Activated T-cell treated with anti-CD3 and anti-CD28 coated beads for 1 hour (primary cell): Measurements from ENCODE around the gene NLRP1.

Source experiments
- DNase-seq: peaks from one replicate; pipeline ENCODE4 v3.0.0-alpha.2; 2020; ENCODE audit warnings: low read depth

The NLRP1 gene

DNA sequence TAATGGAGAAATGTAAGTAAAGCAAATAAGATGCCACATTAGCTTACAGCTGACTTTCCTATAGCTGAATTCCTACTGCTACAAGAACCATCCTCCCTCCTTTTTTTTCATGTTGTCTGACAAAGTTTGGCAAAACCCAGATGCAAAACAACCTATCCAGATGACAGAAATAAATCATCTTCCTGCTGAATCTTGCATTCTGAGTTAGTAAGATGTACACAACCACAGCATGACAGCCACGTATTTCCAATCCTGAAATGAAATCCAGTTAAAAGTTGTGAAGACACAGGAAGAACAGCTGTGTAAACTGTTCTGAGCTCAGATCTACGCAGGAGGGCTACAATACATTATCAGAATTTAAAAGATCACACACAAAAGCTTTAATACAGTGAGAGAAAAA lies 110.4 kb downstream of the NLRP1 start:
- no peak for DNase-seq

DNA sequence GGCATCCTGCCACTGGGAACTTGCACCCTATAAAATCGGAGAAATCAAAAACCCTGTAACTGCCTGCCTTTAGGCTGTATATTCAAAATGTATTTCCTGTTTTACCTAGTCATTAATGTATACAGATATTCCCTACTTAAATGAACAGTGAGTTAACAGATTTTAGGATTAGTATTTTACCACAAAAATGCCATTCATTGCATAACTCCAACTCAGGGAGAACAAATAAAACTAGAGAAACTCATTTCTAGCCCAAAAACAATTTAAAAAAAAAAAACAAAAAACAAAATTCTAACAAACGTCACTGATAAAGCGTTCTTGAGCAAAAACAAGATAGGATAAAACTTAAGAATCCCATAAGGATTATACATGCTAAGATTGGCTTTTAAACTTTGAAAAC lies 111.8 kb downstream of the NLRP1 start:
- DNase-seq = no peak

DNA sequence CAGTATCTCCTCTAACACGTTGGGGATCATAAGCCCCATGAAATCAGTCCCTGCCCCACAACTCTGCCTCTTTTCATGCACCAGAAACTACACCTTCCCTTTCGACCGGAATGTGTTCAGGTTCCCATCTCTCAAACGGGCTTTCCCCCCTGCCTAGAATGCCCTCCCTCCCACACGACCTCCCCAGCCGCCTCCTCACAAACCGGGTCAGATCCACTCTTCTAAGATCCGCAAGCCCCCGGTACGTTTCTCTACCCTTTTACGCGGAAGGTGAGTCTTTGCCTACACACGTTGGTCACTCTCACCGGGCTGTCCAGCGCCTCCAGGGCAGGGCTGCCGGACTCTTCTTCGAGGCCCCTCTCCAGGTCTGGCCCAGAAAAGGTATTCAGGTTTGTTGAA lies 116.2 kb downstream of the NLRP1 start:
- DNase-seq = no peak

DNA sequence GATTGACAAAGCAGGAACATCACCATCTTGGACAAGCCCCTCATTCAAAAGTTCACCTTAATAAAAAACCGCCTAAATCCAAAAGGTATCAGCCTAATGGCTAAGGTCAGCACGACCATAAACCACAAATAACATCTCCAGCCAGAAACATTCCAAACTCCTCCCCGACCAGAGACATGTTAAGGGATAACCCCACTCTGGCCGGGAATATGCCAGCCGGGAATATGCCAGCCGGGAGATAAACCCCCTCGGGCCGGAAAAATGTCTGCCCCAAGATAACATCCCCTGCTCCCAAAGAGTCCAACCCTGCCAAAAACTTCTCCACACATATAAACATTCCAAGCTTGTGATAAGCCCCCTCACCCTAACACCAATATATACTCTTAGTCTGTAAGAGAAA lies 116.9 kb downstream of the NLRP1 start:
- DNase-seq = no peak

DNA sequence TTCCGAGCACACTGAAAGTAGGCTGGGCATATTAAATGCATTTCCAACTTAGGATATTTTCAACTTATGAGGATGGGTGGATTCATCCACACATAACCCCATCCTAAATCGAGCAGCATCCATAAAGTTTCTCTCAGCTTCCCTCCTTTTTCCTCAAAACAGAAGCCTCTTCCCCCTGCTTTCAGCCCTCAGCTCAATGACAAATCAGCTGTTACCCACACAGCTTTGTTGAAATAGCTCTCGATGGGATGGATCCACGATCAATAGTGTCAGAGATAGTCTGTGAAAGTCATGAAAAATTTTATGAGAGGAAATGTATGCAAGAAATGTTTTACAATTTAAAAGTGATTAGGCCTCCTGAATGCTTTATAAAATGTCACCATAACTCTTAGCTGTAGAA lies 118.0 kb downstream of the NLRP1 start:
- DNase-seq = no peak

DNA sequence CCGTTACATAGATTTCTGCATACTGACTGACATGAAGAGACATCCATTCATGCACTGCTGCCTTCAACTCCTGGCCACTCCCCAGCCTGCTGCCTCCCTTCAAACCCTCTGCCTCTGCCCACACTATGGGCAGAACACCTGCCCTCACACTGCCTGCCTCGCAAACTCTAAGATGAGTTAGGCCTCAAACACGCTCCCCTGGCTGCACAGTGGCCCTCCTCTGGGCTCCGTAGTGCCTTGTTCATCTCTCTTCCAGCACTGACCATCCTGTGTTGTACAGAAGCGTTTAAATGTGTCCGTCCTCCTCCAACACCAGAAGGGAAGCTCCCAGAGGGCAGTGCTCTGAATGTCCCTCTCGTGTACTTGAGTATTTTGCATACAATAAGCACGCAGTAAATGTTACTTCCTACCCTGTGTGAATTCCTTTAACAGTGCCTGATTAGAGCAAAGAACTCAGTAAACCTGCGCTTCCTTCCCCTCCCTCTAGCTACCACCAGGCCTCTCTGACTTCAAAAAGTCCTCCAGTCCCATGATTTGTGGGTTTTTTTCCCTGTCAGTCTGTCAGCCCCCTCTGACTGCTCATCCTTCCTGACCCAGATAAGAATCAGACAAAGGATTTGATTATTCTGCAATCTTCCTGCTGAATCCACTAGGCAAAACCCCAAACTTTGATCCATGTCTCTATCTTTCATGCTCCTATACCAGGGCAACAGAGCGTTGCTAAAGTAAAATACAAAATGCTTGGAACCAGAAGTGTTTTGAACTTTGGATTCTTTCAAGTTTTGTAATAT lies 119.4 kb downstream of the NLRP1 start:
- DNase-seq = no peak
